Heart right ventricle (tissue), 16 donors: ENCODE data around the gene CALHM6. TPM values are rescaled to one million over a fixed set of nuclear protein-coding genes. Genes with fewer than 3 reads are reported as not detected.

Experiments
- ATAC-seq, 8 donors: fragments of 200-7000 bp; cut with Tn5 transposase; one replicate each; pipeline ENCODE4 v1.9.1; 2020; ENCODE audit warnings: mild to moderate bottlenecking in 8 of 8, moderate library complexity in 8 of 8, moderate number of reproducible peaks in 1 of 8
- DNase-seq, 2 donors: peaks; one replicate each; pipeline ENCODE4 v3.0.0-alpha.2; 2020
- H3K27ac ChIP-seq, 10 donors: fragments of 200-600 bp; sonication (generic) in 2 of 10; one replicate each; pipeline versions ENCODE4 v1.5.0 to v1.8.0; 2020 to 2022; ENCODE audit warnings: mild to moderate bottlenecking in 3 of 10
- H3K27me3 ChIP-seq, 7 donors: fragments of 200-600 bp; one replicate each; pipeline ENCODE4 v1.8.0; 2021 to 2022; ENCODE audit warnings: mild to moderate bottlenecking in 2 of 7
- H3K36me3 ChIP-seq, 9 donors: fragments of 200-600 bp; sonication (generic) in 1 of 9; one replicate each; pipeline versions ENCODE4 v1.5.0 to v1.8.0; 2020 to 2022; ENCODE audit warnings: mild to moderate bottlenecking in 2 of 9
- H3K4me1 ChIP-seq, 9 donors: fragments of 200-600 bp; sonication (generic) in 1 of 9; one replicate each; pipeline versions ENCODE4 v1.5.0 to v1.8.0; 2020 to 2022; ENCODE audit warnings: mild to moderate bottlenecking in 4 of 9
- H3K4me3 ChIP-seq, 10 donors: fragments of 200-600 bp; sonication (generic) in 2 of 10; one replicate each; pipeline versions ENCODE4 v1.5.0 to v1.8.0; 2020 to 2022; ENCODE audit warnings: mild to moderate bottlenecking in 7 of 10, moderate library complexity in 2 of 10
- H3K9me3 ChIP-seq, 11 donors: fragments of 200-600 bp in 10 of 11; sonication (generic) in 2 of 11; one replicate each; pipeline versions ENCODE4 v1.5.0 to v1.8.0; 2013 to 2022; ENCODE audit warnings: mild to moderate bottlenecking in 2 of 11, control low read depth in 1 of 11, moderate library complexity in 1 of 11
- WGBS, 2 donors: extraction: QIAGEN DNeasy Blood & Tissue Kit; methylation state at CpG; one replicate each; pipeline ENCODE4 v1.1.7; 2013; ENCODE audit warnings: inconsistent platforms in 1 of 2; 5-methylcytosine and 5-hydroxymethylcytosine counted together
- intact Hi-C, 10 donors: fragments of 100-400 bp; cut with DNase I; formaldehyde crosslinking; loops; one replicate each; pipeline versions ENCODE4 v1.11.1 to v1.14.2; 2022
- polyA plus RNA-seq, 2 donors: library from polyadenylated mRNA; stranded (reverse); fragments of 200-250 nt; gene quantifications; one replicate each; pipeline ENCODE4 v1.2.3, GENCODE V29; 2013
- total RNA-seq, 10 donors: library from RNA; stranded (reverse); fragmentation: NEBNext Ultra II Directional in 3 of 10; extraction: Animal tissue kit (Norgen Biotek cat#: 25700) in 3 of 10; gene quantifications; one replicate each; pipeline versions ENCODE4 v1.2.1 to v1.2.4, GENCODE V29; 2021 to 2023
- TF ChIP-seq, protein P1 (sequence below), 9 donors: fragments of 200-600 bp; sonication (generic) in 2 of 9; IDR thresholded peaks; one replicate each; pipeline versions ENCODE4 v1.5.0 to v1.8.0; 2021 to 2022; ENCODE audit warnings: antibody characterized with exemption in 9 of 9, mild to moderate bottlenecking in 5 of 9, moderate library complexity in 1 of 9
- donor health status: Arrhythmogenic right ventricular cardiomyopathy.
- donor health status: ischemic (EF 13 %, LVEDD 7.1; RV severe dilation, severe dysfunction).
- donor health status: healthy with polysubstance abuse.
- donor health status: DM: no; HTN: yes; CAD: no.
- donor health status: DM: no; HTN: no; CAD: no.
- donor health status: ischemic (EF 25% LVEDD 6.9; RV normal size, moderate dysfunction).
- donor health status: ischemic (EF 25% LVEDD 5.7; RV mildly dilated, moderate dysfunction).
- donor health status: healthy.
- donor health status: DM: yes; HTN: yes; CAD: no.
- donor health status: Ischemic cardiomyopathy.
- donor health status: ischemic (EF 35%, LVEDD 5.7; RV mildly dilated, moderate dysfunction).
- donor health status: nonischemic (EF 11% LVEDD 7.7; RV severe dilation, severe dysfunction).
- donor health status: DM: yes; HTN: yes; CAD: no.
- donor health status: PGD.
- donor health status: ischemic (EF 29% LVEDD 5.4; RV normal size, mild dysfunction).
- donor health status: nonischemic (EF 23%, LVEDD 6.1; RV moderate dilation, normal function).

The CALHM6 gene
- total and polyA plus RNA-seq, 12 donors, result 0.45 to 40.8 (median 1.5) TPM; not detected in 2

DNA sequence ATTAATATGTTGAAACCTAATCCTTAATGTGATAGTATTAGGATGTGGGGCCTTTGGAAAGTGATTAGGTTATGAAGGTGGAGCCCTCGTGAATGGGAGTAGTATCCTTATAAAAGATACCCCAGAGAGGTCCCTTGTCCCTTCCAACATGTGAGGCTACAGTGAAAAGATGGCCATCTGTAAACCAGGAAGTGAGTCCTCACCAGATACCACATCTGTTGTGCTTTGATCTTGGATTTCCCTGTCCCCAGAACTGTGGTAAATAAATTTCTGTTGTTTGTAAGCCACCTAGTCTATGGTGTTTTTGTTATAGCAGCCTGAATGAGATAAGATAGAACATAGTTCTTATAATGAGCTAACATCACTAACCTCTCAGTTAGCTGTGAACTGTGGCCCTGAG lies 16.6 kb upstream of the CALHM6 start:
- Histone ChIP-seq H3K4me1 (peaks cover 0 to 46% (median 0%) of the 10 kb centered on the region in 9 donors), H3K4me3 (no peak overlapping the region), H3K27me3 (no peaks in the 10 kb centered on the region), H3K9me3 (no peaks in the 10 kb centered on the region), H3K27ac (no peak overlapping the region), H3K36me3 (no peaks in the 10 kb centered on the region)
- no peak for DNase-seq
- 82 to 89% methylated on average over 1 of the region's 1 CpG for WGBS, 2 donors
- ATAC-seq, result no peak
- intact Hi-C loops, result loop anchor here in 6 of 10 donors (5.0 to 10.0 kb wide), 4 partner anchors 88 to 160 kb away; no protein-coding TSS in a partner anchor
- TF ChIP-seq, protein P1, sequence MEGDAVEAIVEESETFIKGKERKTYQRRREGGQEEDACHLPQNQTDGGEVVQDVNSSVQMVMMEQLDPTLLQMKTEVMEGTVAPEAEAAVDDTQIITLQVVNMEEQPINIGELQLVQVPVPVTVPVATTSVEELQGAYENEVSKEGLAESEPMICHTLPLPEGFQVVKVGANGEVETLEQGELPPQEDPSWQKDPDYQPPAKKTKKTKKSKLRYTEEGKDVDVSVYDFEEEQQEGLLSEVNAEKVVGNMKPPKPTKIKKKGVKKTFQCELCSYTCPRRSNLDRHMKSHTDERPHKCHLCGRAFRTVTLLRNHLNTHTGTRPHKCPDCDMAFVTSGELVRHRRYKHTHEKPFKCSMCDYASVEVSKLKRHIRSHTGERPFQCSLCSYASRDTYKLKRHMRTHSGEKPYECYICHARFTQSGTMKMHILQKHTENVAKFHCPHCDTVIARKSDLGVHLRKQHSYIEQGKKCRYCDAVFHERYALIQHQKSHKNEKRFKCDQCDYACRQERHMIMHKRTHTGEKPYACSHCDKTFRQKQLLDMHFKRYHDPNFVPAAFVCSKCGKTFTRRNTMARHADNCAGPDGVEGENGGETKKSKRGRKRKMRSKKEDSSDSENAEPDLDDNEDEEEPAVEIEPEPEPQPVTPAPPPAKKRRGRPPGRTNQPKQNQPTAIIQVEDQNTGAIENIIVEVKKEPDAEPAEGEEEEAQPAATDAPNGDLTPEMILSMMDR (IDR thresholded peaks at IDR 0.05), result no peak

DNA sequence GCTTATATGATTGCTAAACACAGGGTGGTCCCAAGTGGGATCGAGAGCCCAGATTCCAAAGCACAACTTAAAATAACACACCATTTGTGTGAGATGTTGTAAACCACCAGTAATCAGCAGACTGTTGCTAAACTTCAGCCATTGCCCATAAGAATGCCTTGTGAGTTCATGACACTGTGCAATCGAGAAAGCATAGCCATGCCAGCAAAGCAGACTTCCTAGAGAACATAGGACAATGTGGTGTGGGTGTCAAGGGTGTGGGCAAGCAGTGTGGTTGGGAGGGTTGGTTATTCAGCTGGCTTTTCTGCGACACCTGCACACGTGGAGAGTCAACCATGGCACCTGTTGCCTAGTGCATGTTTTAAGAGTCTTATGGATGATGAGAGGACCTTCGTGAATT lies 16.1 kb upstream of the CALHM6 start:
- no peak overlapping the region for H3K4me3 ChIP-seq
- intact Hi-C loops, result loop anchor here in 6 of 10 donors (5.0 to 10.0 kb wide), 4 partner anchors 87 to 160 kb away; no protein-coding TSS in a partner anchor
- no peaks in the 10 kb centered on the region for H3K27me3 ChIP-seq
- ATAC-seq (no peak), DNase-seq (no peak)
- 69 to 78% methylated on average over 5 of the region's 5 CpGs for WGBS, 2 donors
- peaks cover 0 to 46% (median 0%) of the 10 kb centered on the region in 9 donors for H3K4me1 ChIP-seq
- no peaks in the 10 kb centered on the region for H3K36me3 ChIP-seq
- TF ChIP-seq, protein P1 (IDR thresholded peaks at IDR 0.05), result no peak
- H3K9me3 ChIP-seq, result no peaks in the 10 kb centered on the region
- no peak overlapping the region for H3K27ac ChIP-seq

DNA sequence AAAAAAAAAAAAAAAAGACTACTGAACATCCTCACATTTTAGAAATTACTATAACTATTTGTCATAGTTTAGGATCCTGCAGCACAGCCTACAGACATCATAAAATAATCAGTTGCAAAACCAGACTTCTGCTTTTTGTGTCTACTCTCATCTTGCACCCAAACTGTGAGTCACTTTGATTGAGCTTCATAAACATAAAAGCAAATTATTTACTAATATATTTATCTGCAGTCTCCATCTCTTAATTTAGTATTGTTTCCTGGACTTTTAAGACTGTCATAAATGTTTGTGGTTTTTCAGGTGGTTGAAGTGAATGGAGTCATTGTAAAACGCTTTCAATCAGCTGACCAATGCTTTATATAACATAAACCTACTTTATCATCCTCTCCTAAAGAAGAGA lies 14.8 kb upstream of the CALHM6 start:
- intact Hi-C loops, result loop anchor here in 6 of 10 donors (5.0 to 10.0 kb wide), 4 partner anchors 86 to 162 kb away; no protein-coding TSS in a partner anchor
- no peaks in the 10 kb centered on the region for H3K9me3 ChIP-seq
- no peaks in the 10 kb centered on the region for H3K36me3 ChIP-seq
- WGBS, 2 donors, result 89 to 98% methylated on average over 1 of the region's 1 CpG
- no peaks in the 10 kb centered on the region for H3K27me3 ChIP-seq
- no peak overlapping the region for H3K4me3 ChIP-seq
- ATAC-seq, result no peak
- TF ChIP-seq, protein P1 (IDR thresholded peaks at IDR 0.05), result no peak
- H3K4me1 ChIP-seq, result peaks cover 0 to 59% (median 0%) of the 10 kb centered on the region in 9 donors
- DNase-seq, result no peak
- H3K27ac ChIP-seq, result peak overlapping the region in 1 of 10 donors; percentile 57

DNA sequence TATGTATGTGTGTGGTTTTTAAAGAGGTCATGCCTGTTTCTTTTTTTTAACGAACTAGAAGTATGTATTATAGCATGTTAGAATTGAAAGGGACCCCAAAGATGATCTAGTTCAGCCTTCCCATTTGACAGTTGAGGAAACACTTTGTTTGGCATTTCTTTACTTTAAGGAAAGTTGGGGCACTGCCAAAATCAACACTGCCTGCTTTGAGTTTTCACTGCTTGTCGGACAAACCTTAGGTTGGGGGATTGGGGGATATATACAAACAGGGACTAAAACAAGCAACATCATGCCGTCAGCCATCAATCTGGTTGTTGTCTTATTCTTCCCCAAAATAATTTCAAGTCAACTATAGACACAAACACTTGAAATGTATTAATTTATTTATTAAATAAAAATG lies 14.1 kb upstream of the CALHM6 start:
- peak overlapping the region in 1 of 10 donors; percentile 57 for H3K27ac ChIP-seq
- intact Hi-C loops, result loop anchor here in 6 of 10 donors (5.0 to 10.0 kb wide), 4 partner anchors 85 to 162 kb away; no protein-coding TSS in a partner anchor
- TF ChIP-seq, protein P1 (IDR thresholded peaks at IDR 0.05), result no peak

More for the DNA sequence above, 14.1 kb upstream of the CALHM6 start:
- no peak for DNase-seq
- WGBS, 2 donors, result 65 to 67% methylated on average over 3 of the region's 3 CpGs
- Histone ChIP-seq H3K4me3 (no peak overlapping the region), H3K4me1 (peaks cover 0 to 65% (median 0%) of the 10 kb centered on the region in 9 donors), H3K9me3 (no peaks in the 10 kb centered on the region), H3K36me3 (no peaks in the 10 kb centered on the region), H3K27me3 (no peaks in the 10 kb centered on the region)
- ATAC-seq, result no peak
